IPS-18a (cell line): ENCODE results near the gene TMEM108.

Experiments used
- H3K27ac ChIP-seq: one replicate; pipeline ENCODE4 v1.5.1; 2013; ENCODE audit warnings: low read length
- H3K27me3 ChIP-seq: one replicate; pipeline ENCODE4 v1.6.1; 2013; ENCODE audit warnings: mild to moderate bottlenecking, low read length; ENCODE audit not compliant: control insufficient read depth, insufficient read depth
- H3K36me3 ChIP-seq: one replicate; pipeline ENCODE4 v1.6.1; 2013; ENCODE audit warnings: low read depth, low read length; ENCODE audit not compliant: control insufficient read depth
- H3K4me1 ChIP-seq: one replicate; pipeline ENCODE4 v1.6.1; 2013; ENCODE audit warnings: low read depth, low read length; ENCODE audit not compliant: control insufficient read depth
- H3K4me3 ChIP-seq: one replicate; pipeline ENCODE4 v1.5.1; 2013; ENCODE audit warnings: low read length
- H3K9ac ChIP-seq: one replicate; pipeline ENCODE4 v1.6.1; 2013; ENCODE audit warnings: mild to moderate bottlenecking, low read length, moderate library complexity
- H3K9me3 ChIP-seq: one replicate; pipeline ENCODE4 v1.6.1; 2013; ENCODE audit warnings: low read depth, low read length; ENCODE audit not compliant: control insufficient read depth

The TMEM108 gene

DNA sequence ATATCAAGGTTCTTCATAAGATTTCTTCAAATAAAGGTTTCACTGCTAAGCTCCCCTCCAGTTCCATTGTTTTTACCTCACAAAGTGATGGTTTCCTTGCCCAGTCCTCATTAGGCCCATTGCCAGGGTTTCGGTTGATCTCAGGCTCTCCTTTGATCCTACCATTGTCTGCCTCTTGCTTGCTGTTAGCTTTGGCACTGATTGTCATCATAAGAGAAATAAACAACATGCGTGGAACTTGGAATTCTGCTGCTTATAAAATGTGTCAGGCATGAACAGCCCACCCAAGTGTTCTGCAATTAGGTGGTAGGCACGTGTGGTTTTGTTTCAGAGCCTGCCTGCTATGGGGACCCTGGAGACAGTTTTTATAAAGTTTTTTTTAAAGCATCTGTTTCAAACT, 254.1 kb downstream of the TMEM108 start:
- no peak overlapping the region for H3K4me3 ChIP-seq
- H3K27me3 ChIP-seq = no peaks in the 10 kb centered on the region
- no peaks in the 10 kb centered on the region for H3K36me3 ChIP-seq
- no peaks in the 10 kb centered on the region for H3K4me1 ChIP-seq
- H3K9me3 ChIP-seq = no peaks in the 10 kb centered on the region
- H3K9ac ChIP-seq = no peak overlapping the region
- no peak overlapping the region for H3K27ac ChIP-seq

DNA sequence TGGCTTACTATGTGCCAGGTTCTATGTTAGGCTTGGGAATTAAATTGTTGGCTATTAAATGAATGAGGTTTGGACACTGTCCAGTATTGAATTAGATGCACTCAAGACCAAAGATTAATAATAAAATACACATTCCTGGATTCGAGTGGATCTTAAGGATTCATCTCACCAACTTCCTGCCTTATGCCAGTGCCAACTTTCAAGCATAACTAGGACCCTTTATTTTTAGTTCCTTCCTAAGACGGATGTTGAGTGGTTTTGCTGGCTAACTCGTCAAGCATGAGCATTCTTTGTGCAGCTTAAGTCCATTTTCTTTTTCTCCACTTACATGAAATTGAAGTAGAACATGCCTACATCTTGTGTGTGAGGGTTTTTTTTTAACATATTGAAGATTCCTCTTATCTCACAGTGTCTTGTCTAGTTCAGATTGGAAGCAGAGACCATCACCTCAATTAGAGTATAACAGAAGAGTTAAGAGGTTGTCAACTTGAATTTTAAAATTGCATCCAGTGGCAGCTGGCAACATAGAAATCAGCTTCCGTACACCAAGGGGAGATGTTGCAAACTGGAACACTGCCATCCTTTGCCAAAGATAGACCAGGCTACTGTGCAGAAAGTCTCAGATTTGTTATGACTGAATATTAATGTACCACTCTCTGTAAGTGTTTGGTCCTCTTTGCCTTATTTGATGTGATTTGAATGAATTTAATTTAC, 255.4 kb downstream of the TMEM108 start:
- H3K9me3 ChIP-seq = no peaks in the 10 kb centered on the region
- H3K4me1 ChIP-seq = no peaks in the 10 kb centered on the region
- H3K36me3 ChIP-seq = no peaks in the 10 kb centered on the region
- H3K27me3 ChIP-seq = no peaks in the 10 kb centered on the region
- no peak overlapping the region for H3K4me3 ChIP-seq
- no peak overlapping the region for H3K9ac ChIP-seq
- H3K27ac ChIP-seq = no peak overlapping the region

DNA sequence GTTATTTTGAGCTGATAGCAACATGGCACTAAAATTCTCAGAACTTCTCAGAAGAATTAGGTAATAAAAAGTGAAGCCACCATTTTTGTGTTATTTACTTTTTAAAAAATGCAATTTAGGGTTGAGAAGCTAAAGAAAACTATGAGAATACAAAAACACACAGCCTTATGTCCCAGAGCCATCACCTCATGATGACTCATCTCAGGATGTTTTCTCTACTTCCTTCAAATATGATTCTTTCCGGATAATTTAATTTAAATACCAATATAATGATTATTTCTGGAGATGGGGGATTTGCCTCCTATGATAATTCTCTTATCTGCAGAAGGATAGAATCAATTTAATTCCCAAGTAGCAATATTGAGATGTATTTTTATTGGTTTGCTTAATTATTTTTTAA, 256.1 kb downstream of the TMEM108 start:
- no peaks in the 10 kb centered on the region for H3K27me3 ChIP-seq
- H3K9me3 ChIP-seq = no peaks in the 10 kb centered on the region
- no peaks in the 10 kb centered on the region for H3K4me1 ChIP-seq
- no peak overlapping the region for H3K4me3 ChIP-seq
- no peak overlapping the region for H3K27ac ChIP-seq
- H3K36me3 ChIP-seq = no peaks in the 10 kb centered on the region
- H3K9ac ChIP-seq = no peak overlapping the region

DNA sequence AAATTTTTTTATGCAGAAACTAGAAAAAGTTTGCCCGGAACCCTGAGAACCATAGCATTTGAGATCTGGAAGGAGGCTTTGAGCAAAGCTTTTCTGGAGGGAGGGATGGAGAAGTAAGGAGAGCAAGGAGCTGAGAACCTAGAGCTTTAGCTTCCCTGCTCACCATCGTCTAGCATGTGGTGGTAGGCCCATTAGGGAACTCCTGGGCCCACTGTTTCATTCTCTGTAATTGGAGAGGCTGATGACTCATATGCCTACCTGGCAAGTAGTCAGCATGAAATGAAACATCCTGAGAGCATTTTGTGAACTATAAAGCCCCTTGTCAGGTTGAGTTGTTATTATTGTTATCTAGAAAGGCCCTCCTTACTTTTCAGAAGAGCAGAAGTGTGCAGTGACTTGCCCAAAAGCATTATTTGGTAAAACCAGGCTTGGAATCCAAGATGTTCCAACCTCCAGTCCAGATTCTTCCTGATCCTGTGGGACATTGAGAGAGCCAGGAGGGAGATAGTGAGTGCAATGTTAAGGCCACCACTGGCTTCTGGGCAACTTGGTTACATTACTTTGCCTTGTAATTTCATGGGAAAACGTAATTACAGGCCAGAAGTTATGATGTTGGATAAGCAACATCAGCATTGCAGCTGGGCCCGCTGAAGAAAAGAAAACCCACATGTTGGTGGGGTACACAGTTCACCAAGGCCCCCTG, 257.2 kb downstream of the TMEM108 start:
- H3K27ac ChIP-seq = no peak overlapping the region
- no peaks in the 10 kb centered on the region for H3K36me3 ChIP-seq
- H3K9me3 ChIP-seq = no peaks in the 10 kb centered on the region
- H3K4me1 ChIP-seq = no peaks in the 10 kb centered on the region
- H3K4me3 ChIP-seq = no peak overlapping the region
- no peak overlapping the region for H3K9ac ChIP-seq
- H3K27me3 ChIP-seq = no peaks in the 10 kb centered on the region

DNA sequence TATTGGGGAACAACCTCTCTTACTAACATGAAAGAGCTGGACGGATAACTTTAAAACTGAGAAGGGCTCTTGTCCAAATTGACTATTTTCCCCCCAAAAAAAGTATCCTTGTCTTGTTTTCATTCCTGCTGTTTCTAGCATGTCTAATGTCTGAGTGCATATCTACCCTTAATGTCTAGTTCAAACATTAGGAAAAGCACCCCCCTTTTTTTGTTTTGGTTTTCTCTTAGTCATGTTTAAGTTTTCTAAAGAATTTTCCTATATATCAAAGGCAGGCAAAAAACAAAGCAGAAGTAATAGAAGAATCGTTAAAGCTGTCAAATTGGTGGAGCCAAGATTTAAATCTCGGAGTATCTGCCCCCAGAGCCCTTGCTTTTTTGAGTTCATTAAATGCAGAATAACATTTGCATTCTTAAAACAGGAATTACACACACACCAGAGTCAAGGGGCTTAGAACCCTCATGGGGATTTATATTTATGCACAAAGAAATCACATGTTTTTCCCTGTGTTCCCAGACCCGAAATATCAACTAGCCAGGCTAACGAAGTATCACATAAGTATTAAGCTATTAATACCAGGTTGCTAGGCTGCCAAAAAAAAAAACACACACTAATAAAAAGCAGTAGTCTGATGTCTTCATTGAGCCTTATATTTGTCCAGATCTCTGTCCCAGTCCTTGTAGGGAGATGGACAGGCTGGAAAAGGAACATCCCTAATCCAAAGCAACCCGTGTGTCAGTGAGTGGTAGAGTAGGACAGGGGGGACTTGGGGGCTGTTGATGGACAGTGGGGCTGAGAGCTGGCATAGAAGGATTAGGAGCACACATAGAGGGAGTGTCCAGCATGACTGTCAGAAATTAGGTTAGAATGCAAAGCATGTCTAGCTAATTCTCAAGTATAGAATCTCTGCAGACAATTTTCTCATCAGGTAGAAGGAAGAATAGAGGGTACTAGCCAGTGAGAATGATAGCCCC, 258.0 kb downstream of the TMEM108 start:
- Histone ChIP-seq H3K36me3 (no peaks in the 10 kb centered on the region), H3K4me1 (no peaks in the 10 kb centered on the region), H3K27ac (no peak overlapping the region), H3K9ac (no peak overlapping the region), H3K27me3 (no peaks in the 10 kb centered on the region), H3K9me3 (no peaks in the 10 kb centered on the region), H3K4me3 (no peak overlapping the region)

DNA sequence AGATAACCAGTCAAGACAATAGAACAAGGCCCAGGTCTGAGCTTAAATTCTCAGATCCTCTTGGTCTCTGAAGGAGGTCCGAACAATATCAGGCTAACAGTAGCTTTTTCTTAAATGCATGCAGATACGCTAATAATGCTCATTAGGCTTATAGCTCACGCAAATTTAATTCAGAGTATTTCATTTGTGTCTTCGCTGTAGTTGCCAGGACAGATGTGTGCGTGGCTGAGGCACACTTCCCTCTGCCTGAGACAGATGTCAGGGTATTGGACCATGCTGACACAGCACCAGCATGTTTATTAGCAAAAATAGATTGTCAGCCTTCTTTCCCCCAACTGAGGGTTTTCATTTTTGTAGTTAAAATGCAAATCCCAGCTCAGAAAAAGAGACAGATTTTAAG, 258.8 kb downstream of the TMEM108 start:
- Histone ChIP-seq H3K36me3 (no peaks in the 10 kb centered on the region), H3K4me3 (no peak overlapping the region), H3K4me1 (no peaks in the 10 kb centered on the region), H3K27me3 (no peaks in the 10 kb centered on the region), H3K9me3 (no peaks in the 10 kb centered on the region), H3K27ac (no peak overlapping the region), H3K9ac (no peak overlapping the region)

DNA sequence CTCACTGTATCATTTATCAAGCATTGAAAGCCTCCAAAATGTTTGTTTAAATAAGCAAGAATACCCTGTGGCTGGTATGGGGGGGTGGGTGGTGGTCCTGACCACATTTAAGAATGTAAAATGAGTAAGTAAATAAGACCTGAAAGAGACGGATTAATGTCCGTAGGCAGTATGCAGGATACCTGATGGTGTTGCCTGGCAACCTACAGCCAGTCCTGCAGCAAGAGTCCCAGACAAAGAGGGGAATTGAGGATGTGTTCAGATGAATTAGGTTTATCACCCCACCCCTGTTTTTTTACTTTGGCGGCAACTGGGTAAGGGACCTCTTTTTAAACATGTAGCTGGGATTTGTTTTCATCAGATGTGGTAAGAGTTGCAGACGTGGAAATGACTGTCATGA, 261.9 kb downstream of the TMEM108 start:
- Histone ChIP-seq H3K9ac (no peak overlapping the region), H3K27me3 (no peaks in the 10 kb centered on the region), H3K27ac (no peak overlapping the region), H3K4me3 (no peak overlapping the region), H3K36me3 (no peaks in the 10 kb centered on the region), H3K9me3 (no peaks in the 10 kb centered on the region), H3K4me1 (no peaks in the 10 kb centered on the region)

DNA sequence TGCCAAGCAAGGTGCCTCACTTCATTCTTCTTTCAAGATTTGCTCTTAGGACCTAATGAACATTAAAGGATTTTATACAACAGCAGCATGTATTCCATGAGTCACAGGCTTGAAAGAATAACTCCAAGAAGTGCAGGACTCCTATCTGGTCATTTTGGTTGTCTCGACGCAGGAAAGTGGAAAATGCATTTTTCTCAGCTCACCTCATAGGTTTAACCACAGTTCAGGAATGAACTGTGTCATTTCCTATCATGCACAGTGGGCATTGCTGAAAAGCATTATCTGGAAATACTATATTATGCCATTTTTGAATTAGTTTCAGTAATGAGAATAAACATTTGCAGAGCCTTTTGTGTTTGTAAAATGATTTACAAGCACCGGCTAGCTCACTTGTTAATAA, 263.0 kb downstream of the TMEM108 start:
- no peaks in the 10 kb centered on the region for H3K9me3 ChIP-seq
- no peaks in the 10 kb centered on the region for H3K27me3 ChIP-seq
- H3K36me3 ChIP-seq = no peaks in the 10 kb centered on the region
- H3K4me3 ChIP-seq = no peak overlapping the region
- no peak overlapping the region for H3K9ac ChIP-seq
- H3K27ac ChIP-seq = no peak overlapping the region
- H3K4me1 ChIP-seq = no peaks in the 10 kb centered on the region

DNA sequence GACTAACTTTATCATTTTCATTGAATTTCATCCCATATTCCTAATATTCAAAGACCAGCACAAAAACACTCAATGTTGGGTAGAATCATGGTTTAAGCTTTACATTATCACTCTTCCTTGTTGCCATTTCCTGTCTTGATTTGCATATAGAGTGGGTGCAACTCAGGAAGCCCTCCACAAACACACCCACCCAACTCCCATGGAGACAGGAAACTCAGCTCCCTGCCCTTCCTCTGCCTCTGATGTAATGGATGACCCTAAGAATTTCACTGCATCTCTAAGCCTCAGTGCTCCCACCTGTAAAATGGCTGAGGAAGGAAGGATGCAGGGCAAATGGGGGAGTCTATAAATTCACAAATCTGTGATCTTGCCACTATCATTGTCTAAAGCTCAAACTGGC, 263.5 kb downstream of the TMEM108 start:
- Histone ChIP-seq H3K9ac (no peak overlapping the region), H3K27ac (no peak overlapping the region), H3K4me3 (no peak overlapping the region), H3K36me3 (no peaks in the 10 kb centered on the region), H3K27me3 (no peaks in the 10 kb centered on the region), H3K9me3 (no peaks in the 10 kb centered on the region), H3K4me1 (no peaks in the 10 kb centered on the region)

DNA sequence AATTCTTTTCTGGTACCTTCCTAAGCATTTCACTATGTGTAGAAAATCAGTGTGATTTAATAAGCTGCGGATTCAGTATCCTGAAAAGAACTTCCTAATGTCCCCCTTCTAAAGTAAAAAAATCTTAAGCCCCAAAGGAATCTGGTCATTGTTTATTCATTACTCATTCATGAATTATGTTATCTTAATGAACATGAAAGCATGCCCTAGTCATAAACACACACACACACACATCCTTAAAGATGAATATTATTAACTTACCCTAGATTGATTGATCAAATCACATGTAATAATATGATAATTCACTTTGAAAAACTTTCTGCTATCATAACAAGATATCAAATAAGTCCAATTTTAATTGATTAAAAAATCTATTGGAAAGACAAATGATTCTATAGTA, 265.2 kb downstream of the TMEM108 start:
- H3K9me3 ChIP-seq = no peaks in the 10 kb centered on the region
- no peaks in the 10 kb centered on the region for H3K27me3 ChIP-seq
- H3K4me1 ChIP-seq = no peaks in the 10 kb centered on the region
- H3K36me3 ChIP-seq = no peaks in the 10 kb centered on the region
- H3K9ac ChIP-seq = no peak overlapping the region
- H3K4me3 ChIP-seq = no peak overlapping the region
- H3K27ac ChIP-seq = no peak overlapping the region

DNA sequence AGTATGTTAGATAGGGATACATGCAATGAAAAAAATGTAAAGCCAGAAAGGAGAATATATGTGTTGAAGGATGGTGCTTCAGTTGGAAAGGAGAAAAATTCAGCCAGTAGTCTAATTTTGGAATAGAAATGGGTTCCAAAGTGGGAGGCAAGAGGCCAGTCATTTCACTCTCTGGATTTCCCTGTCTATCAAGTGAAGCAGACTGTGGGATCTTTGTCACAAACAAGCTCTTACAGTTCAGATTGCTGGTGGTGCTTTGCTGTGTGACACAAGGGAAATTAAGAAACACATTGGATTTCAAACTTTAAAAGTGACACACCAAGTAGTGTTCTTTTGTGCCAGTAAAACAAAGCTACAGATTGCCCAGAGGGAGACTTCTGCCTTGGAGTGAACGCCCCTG, 279.7 kb downstream of the TMEM108 start:
- Histone ChIP-seq H3K4me3 (no peak overlapping the region), H3K4me1 (no peaks in the 10 kb centered on the region), H3K27me3 (no peaks in the 10 kb centered on the region), H3K9ac (no peak overlapping the region), H3K36me3 (no peaks in the 10 kb centered on the region), H3K27ac (no peak overlapping the region), H3K9me3 (no peaks in the 10 kb centered on the region)
